H54 (cell line): ENCODE data around the gene NSMCE1.

Source experiments
- DNase-seq: peaks from one replicate; pipeline ENCODE4 v3.0.0; 2011; ENCODE audit warnings: low spot score, mixed read lengths; ENCODE audit not compliant: insufficient read length
- FAIRE-seq: peaks from 3 replicates; lab custom pipeline; 2011; peaks lifted over from hg19 to GRCh38; lab: Jason Lieb, UNC
- POLR2A ChIP-seq: IDR thresholded peaks from 2 replicates; pipeline ENCODE4 v1.6.1; 2011; ENCODE audit warnings: low read depth, mild to moderate bottlenecking, low read length

Gene NSMCE1

GRCh38 chr16:27268376-27269299 lies at the start of gene NSMCE1:
TSS of gene NSMCE1 (minus strand) at chr16:27268772. CDS start at chr16:27257570, 11,202 bp downstream.
- FAIRE-seq, result peak; percentile 83
- DNase-seq, result peak; percentile 73
- TF ChIP-seq POLR2A, result peak; percentile 77

- no peak for DNase-seq
- TF ChIP-seq POLR2A, result no peak
- FAIRE-seq, result no peak
Measured at GRCh38 chr16:27317738-27318391, 49.3 kb upstream of the NSMCE1 start.

GRCh38 chr16:27317320-27317719 lies 48.7 kb upstream of the NSMCE1 start:
- DNase-seq (no peak), FAIRE-seq (no peak)
- TF ChIP-seq POLR2A, result no peak

GRCh38 chr16:27316038-27316680 lies 47.6 kb upstream of the NSMCE1 start:
- DNase-seq (no peak), FAIRE-seq (no peak)
- no peak for TF ChIP-seq POLR2A

- DNase-seq, result peak; percentile 61
- no peak for FAIRE-seq
- no peak for TF ChIP-seq POLR2A
Measured at GRCh38 chr16:27315333-27316037, 46.9 kb upstream of the NSMCE1 start.

GRCh38 chr16:27314986-27315332 lies 46.4 kb upstream of the NSMCE1 start:
- FAIRE-seq, result no peak

GRCh38 chr16:27314161-27314723 lies 45.7 kb upstream of the NSMCE1 start:
- peak; percentile 65 for DNase-seq
- no peak for FAIRE-seq
- no peak for TF ChIP-seq POLR2A

More at GRCh38 chr16:27314986-27315332, 46.4 kb upstream of the NSMCE1 start:
- TF ChIP-seq POLR2A, result no peak
- no peak for DNase-seq

- peak; percentile 55 for DNase-seq
- peak; percentile 64 for TF ChIP-seq POLR2A
- FAIRE-seq, result no peak
Measured at GRCh38 chr16:27313422-27314160, 45.0 kb upstream of the NSMCE1 start, which contains the start of gene IL4R. TSS of gene IL4R (plus strand) at chr16:27313974. CDS start at chr16:27340204, 26,230 bp downstream.

GRCh38 chr16:27312580-27313421 lies 44.2 kb upstream of the NSMCE1 start:
- no peak for DNase-seq
- no peak for TF ChIP-seq POLR2A
- FAIRE-seq, result no peak

- no peak for TF ChIP-seq POLR2A
- no peak for FAIRE-seq
- no peak for DNase-seq
Measured at GRCh38 chr16:27311897-27312303, 43.3 kb upstream of the NSMCE1 start.

GRCh38 chr16:27311448-27311830 lies 42.9 kb upstream of the NSMCE1 start:
- DNase-seq (no peak), FAIRE-seq (no peak)
- TF ChIP-seq POLR2A, result no peak
